ENCODE results near the gene IL31.
A peak's percentile ranks its signal among the peaks of the same experiment; 100 is the strongest.

The IL31 gene

GRCh38 chr12:122166422-122167349 is 7.3 kb downstream of the IL31 start:
- H3K79me2 ChIP-seq (ENCODE audit: insufficient read depth, low read length) = no peaks in the 10 kb centered on the region
- H3K4me3 ChIP-seq (ENCODE audit: low read depth in 1 of 2, low read length in 2 of 2) = no peak overlapping the region
- no peaks in the 10 kb centered on the region for H3K27me3 ChIP-seq (ENCODE audit: insufficient read depth, low read length, poor library complexity)
- no peaks in the 10 kb centered on the region for H3K4me1 ChIP-seq (ENCODE audit: insufficient read depth, low read length)
- H3K27ac ChIP-seq (ENCODE audit: low read length) = no peak overlapping the region
- no peak overlapping the region for H3K9ac ChIP-seq (ENCODE audit: low read depth, low read length)
- no peak for DNase-seq
- H3K4me2 ChIP-seq (ENCODE audit: insufficient read depth, low read length) = no peak overlapping the region
- H2AFZ ChIP-seq (ENCODE audit: low read depth, low read length) = no peak overlapping the region
- no peaks in the 10 kb centered on the region for H3K9me3 ChIP-seq (ENCODE audit: insufficient read depth, low read length, severe bottlenecking)
- TF ChIP-seq EZH2 (IDR thresholded peaks at IDR 0.05; ENCODE audit: borderline replicate concordance, low read depth, low read length, severe bottlenecking) = no peak
- TF ChIP-seq, protein P1, sequence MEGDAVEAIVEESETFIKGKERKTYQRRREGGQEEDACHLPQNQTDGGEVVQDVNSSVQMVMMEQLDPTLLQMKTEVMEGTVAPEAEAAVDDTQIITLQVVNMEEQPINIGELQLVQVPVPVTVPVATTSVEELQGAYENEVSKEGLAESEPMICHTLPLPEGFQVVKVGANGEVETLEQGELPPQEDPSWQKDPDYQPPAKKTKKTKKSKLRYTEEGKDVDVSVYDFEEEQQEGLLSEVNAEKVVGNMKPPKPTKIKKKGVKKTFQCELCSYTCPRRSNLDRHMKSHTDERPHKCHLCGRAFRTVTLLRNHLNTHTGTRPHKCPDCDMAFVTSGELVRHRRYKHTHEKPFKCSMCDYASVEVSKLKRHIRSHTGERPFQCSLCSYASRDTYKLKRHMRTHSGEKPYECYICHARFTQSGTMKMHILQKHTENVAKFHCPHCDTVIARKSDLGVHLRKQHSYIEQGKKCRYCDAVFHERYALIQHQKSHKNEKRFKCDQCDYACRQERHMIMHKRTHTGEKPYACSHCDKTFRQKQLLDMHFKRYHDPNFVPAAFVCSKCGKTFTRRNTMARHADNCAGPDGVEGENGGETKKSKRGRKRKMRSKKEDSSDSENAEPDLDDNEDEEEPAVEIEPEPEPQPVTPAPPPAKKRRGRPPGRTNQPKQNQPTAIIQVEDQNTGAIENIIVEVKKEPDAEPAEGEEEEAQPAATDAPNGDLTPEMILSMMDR (IDR thresholded peaks at IDR 0.05; ENCODE audit: borderline replicate concordance, extremely low read depth, low read length, poor library complexity, severe bottlenecking) = no peak
- no peaks in the 10 kb centered on the region for H3K36me3 ChIP-seq (ENCODE audit: insufficient read depth, low read length)
- no peaks in the 10 kb centered on the region for H4K20me1 ChIP-seq (ENCODE audit: insufficient read depth, low read length)
- ATAC-seq (ENCODE audit: insufficient read depth, low read depth) = no peak

DNA sequence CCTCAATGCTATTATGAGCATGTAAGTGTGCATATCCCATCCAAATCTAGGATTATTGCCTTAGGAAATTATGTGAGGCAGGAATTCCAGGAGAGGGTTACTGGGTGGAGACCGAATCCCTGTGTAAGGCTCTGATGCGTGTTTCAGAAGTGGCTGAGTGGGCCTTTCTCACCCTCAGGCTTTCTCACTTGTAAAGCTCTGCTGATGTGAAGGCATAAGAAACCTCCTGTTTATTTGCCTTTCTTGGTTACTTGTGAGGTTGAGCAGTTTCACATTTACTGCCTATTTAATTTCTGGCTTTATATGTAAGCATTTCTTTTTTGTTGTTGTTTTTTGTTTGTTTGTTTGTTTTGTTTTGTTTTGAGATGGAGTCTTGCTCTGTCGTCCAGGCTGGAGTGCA is 11.0 kb downstream of the IL31 start:
- Histone ChIP-seq H4K20me1 (ENCODE audit: insufficient read depth, low read length) (no peaks in the 10 kb centered on the region), H2AFZ (ENCODE audit: low read depth, low read length) (no peak overlapping the region), H3K4me3 (ENCODE audit: low read depth in 1 of 2, low read length in 2 of 2) (no peak overlapping the region), H3K27me3 (ENCODE audit: insufficient read depth, low read length, poor library complexity) (no peaks in the 10 kb centered on the region), H3K27ac (ENCODE audit: low read length) (no peak overlapping the region), H3K9ac (ENCODE audit: low read depth, low read length) (no peak overlapping the region), H3K4me2 (ENCODE audit: insufficient read depth, low read length) (no peak overlapping the region), H3K9me3 (ENCODE audit: insufficient read depth, low read length, severe bottlenecking) (no peaks in the 10 kb centered on the region), H3K4me1 (ENCODE audit: insufficient read depth, low read length) (no peaks in the 10 kb centered on the region), H3K79me2 (ENCODE audit: insufficient read depth, low read length) (no peaks in the 10 kb centered on the region), H3K36me3 (ENCODE audit: insufficient read depth, low read length) (no peaks in the 10 kb centered on the region)
- TF ChIP-seq, protein P1 (IDR thresholded peaks at IDR 0.05; ENCODE audit: borderline replicate concordance, extremely low read depth, low read length, poor library complexity, severe bottlenecking) = no peak
- DNase-seq (no peak), ATAC-seq (ENCODE audit: insufficient read depth, low read depth) (no peak)

GRCh38 chr12:122161682-122162081 is 12.3 kb downstream of the IL31 start:
- ATAC-seq (ENCODE audit: insufficient read depth, low read depth) = peak; percentile 33; the same call in 1 of the 3 replicates
- H3K9me3 ChIP-seq (ENCODE audit: insufficient read depth, low read length, severe bottlenecking) = no peaks in the 10 kb centered on the region
- H3K4me1 ChIP-seq (ENCODE audit: insufficient read depth, low read length) = no peaks in the 10 kb centered on the region

More at GRCh38 chr12:122161682-122162081, 12.3 kb downstream of the IL31 start:
- no peak overlapping the region for H3K9ac ChIP-seq (ENCODE audit: low read depth, low read length)
- no peak overlapping the region for H3K27ac ChIP-seq (ENCODE audit: low read length)
- no peak overlapping the region for H3K4me2 ChIP-seq (ENCODE audit: insufficient read depth, low read length)
- no peak overlapping the region for H3K4me3 ChIP-seq (ENCODE audit: low read depth in 1 of 2, low read length in 2 of 2)
- H3K79me2 ChIP-seq (ENCODE audit: insufficient read depth, low read length) = no peaks in the 10 kb centered on the region
- H2AFZ ChIP-seq (ENCODE audit: low read depth, low read length) = no peak overlapping the region
- no peak for DNase-seq
- H3K27me3 ChIP-seq (ENCODE audit: insufficient read depth, low read length, poor library complexity) = no peaks in the 10 kb centered on the region
- no peaks in the 10 kb centered on the region for H3K36me3 ChIP-seq (ENCODE audit: insufficient read depth, low read length)
- no peaks in the 10 kb centered on the region for H4K20me1 ChIP-seq (ENCODE audit: insufficient read depth, low read length)
- TF ChIP-seq, protein P1 (IDR thresholded peaks at IDR 0.05; ENCODE audit: borderline replicate concordance, extremely low read depth, low read length, poor library complexity, severe bottlenecking) = no peak
- TF ChIP-seq EZH2 (IDR thresholded peaks at IDR 0.05; ENCODE audit: borderline replicate concordance, low read depth, low read length, severe bottlenecking) = no peak
